ENCODE measurements around the gene ZNF622.

The ZNF622 gene

GRCh38 chr5:16413166-16413860, 52.3 kb downstream of the ZNF622 start:
- Histone ChIP-seq H3K14ac (ENCODE audit: low read length) (no peak overlapping the region), H3K18ac (ENCODE audit: low read length) (no peak overlapping the region), H2BK15ac (ENCODE audit: low read length) (no peak overlapping the region), H2BK120ac (ENCODE audit: low read depth, low read length) (no peak overlapping the region), H3K4ac (ENCODE audit: low read length) (no peak overlapping the region), H3K27ac (replicated peaks; ENCODE audit: low read length) (no peak overlapping the region), H3K79me1 (ENCODE audit: low read depth, low read length) (no peaks in the 10 kb centered on the region), H2BK5ac (ENCODE audit: low read length) (no peak overlapping the region), H2AK5ac (ENCODE audit: low read depth, low read length) (no peak overlapping the region), H3K23ac (ENCODE audit: low read depth, low read length, poor library complexity) (no peak overlapping the region), H3K27me3 (ENCODE audit: control insufficient read depth in 3 of 3, insufficient read depth in 3 of 3, low read depth in 1 of 3, low read length in 3 of 3) (peaks cover 0 to 3% (median 0%) of the 10 kb centered on the region in 3 experiments), H2BK12ac (ENCODE audit: low read length) (no peak overlapping the region), H3K4me1 (ENCODE audit: control insufficient read depth in 2 of 2, insufficient read depth in 1 of 2, low read depth in 1 of 2, low read length in 2 of 2) (no peaks in the 10 kb centered on the region), H3K4me3 (ENCODE audit: low read length in 2 of 2) (no peak overlapping the region), H3K36me3 (replicated peaks in 1 of 2; ENCODE audit: control insufficient read depth in 2 of 2, insufficient read depth in 2 of 2, low read length in 2 of 2) (no peaks in the 10 kb centered on the region), H2AFZ (ENCODE audit: low read length) (no peak overlapping the region), H4K91ac (ENCODE audit: low read depth, low read length, poor library complexity) (no peak overlapping the region), H4K8ac (ENCODE audit: low read depth, low read length) (no peak overlapping the region), H3K9me3 (replicated peaks in 1 of 2; ENCODE audit: control insufficient read depth in 2 of 2, insufficient read depth in 1 of 2, low read depth in 1 of 2, low read length in 2 of 2) (no peaks in the 10 kb centered on the region), H3K4me2 (ENCODE audit: insufficient read depth, low read length, poor library complexity, severe bottlenecking) (no peak overlapping the region), H3K9ac (ENCODE audit: low read depth, low read length, poor library complexity) (no peak overlapping the region)
- WGBS, 2 donors (ENCODE audit: extremely low coverage in 2 of 2, insufficient read length in 2 of 2, insufficient replicate concordance in 1 of 2): no CpG with 5 or more reads among the region's 1 CpG
- DNase-seq (ENCODE audit: low spot score): no peak

- H2BK15ac ChIP-seq (ENCODE audit: low read length): no peak overlapping the region
- H3K36me3 ChIP-seq (replicated peaks in 1 of 2; ENCODE audit: control insufficient read depth in 2 of 2, insufficient read depth in 2 of 2, low read length in 2 of 2): no peaks in the 10 kb centered on the region
- no peak overlapping the region for H2BK120ac ChIP-seq (ENCODE audit: low read depth, low read length)
- H3K27me3 ChIP-seq (ENCODE audit: control insufficient read depth in 3 of 3, insufficient read depth in 3 of 3, low read depth in 1 of 3, low read length in 3 of 3): peaks cover 0 to 3% (median 0%) of the 10 kb centered on the region in 3 experiments
- H2BK5ac ChIP-seq (ENCODE audit: low read length): no peak overlapping the region
- no peak overlapping the region for H2BK12ac ChIP-seq (ENCODE audit: low read length)
- no peak overlapping the region for H3K4me2 ChIP-seq (ENCODE audit: insufficient read depth, low read length, poor library complexity, severe bottlenecking)
- no peak overlapping the region for H3K14ac ChIP-seq (ENCODE audit: low read length)
- no peak overlapping the region for H2AK5ac ChIP-seq (ENCODE audit: low read depth, low read length)
- H4K8ac ChIP-seq (ENCODE audit: low read depth, low read length): no peak overlapping the region
- H3K23ac ChIP-seq (ENCODE audit: low read depth, low read length, poor library complexity): no peak overlapping the region
- H3K4me3 ChIP-seq (ENCODE audit: low read length in 2 of 2): no peak overlapping the region
- no peaks in the 10 kb centered on the region for H3K9me3 ChIP-seq (replicated peaks in 1 of 2; ENCODE audit: control insufficient read depth in 2 of 2, insufficient read depth in 1 of 2, low read depth in 1 of 2, low read length in 2 of 2)
- no peak overlapping the region for H4K91ac ChIP-seq (ENCODE audit: low read depth, low read length, poor library complexity)
- H2AFZ ChIP-seq (ENCODE audit: low read length): no peak overlapping the region
- H3K79me1 ChIP-seq (ENCODE audit: low read depth, low read length): no peaks in the 10 kb centered on the region
- no peak for DNase-seq (ENCODE audit: low spot score)
- no peak overlapping the region for H3K18ac ChIP-seq (ENCODE audit: low read length)
- H3K4me1 ChIP-seq (ENCODE audit: control insufficient read depth in 2 of 2, insufficient read depth in 1 of 2, low read depth in 1 of 2, low read length in 2 of 2): no peaks in the 10 kb centered on the region
- H3K27ac ChIP-seq (replicated peaks; ENCODE audit: low read length): no peak overlapping the region
- H3K4ac ChIP-seq (ENCODE audit: low read length): no peak overlapping the region
- no peak overlapping the region for H3K9ac ChIP-seq (ENCODE audit: low read depth, low read length, poor library complexity)
Observed at GRCh38 chr5:16412556-16412955, 53.0 kb downstream of the ZNF622 start.

- H2BK120ac ChIP-seq (ENCODE audit: low read depth, low read length): no peak overlapping the region
- H3K4me3 ChIP-seq (ENCODE audit: low read length in 2 of 2): no peak overlapping the region
- H3K36me3 ChIP-seq (replicated peaks in 1 of 2; ENCODE audit: control insufficient read depth in 2 of 2, insufficient read depth in 2 of 2, low read length in 2 of 2): no peaks in the 10 kb centered on the region
- H3K14ac ChIP-seq (ENCODE audit: low read length): no peak overlapping the region
- H3K27ac ChIP-seq (replicated peaks; ENCODE audit: low read length): no peak overlapping the region
- no peak overlapping the region for H4K91ac ChIP-seq (ENCODE audit: low read depth, low read length, poor library complexity)
- no peak for DNase-seq (ENCODE audit: low spot score)
- no CpG with 5 or more reads among the region's 3 CpGs for WGBS, 2 donors (ENCODE audit: extremely low coverage in 2 of 2, insufficient read length in 2 of 2, insufficient replicate concordance in 1 of 2)
- H3K4me1 ChIP-seq (ENCODE audit: control insufficient read depth in 2 of 2, insufficient read depth in 1 of 2, low read depth in 1 of 2, low read length in 2 of 2): no peaks in the 10 kb centered on the region
- peaks cover 0 to 3% (median 0%) of the 10 kb centered on the region in 3 experiments for H3K27me3 ChIP-seq (ENCODE audit: control insufficient read depth in 3 of 3, insufficient read depth in 3 of 3, low read depth in 1 of 3, low read length in 3 of 3)
- H2AFZ ChIP-seq (ENCODE audit: low read length): no peak overlapping the region
- no peak overlapping the region for H4K8ac ChIP-seq (ENCODE audit: low read depth, low read length)
- no peaks in the 10 kb centered on the region for H3K79me1 ChIP-seq (ENCODE audit: low read depth, low read length)
- H2BK5ac ChIP-seq (ENCODE audit: low read length): no peak overlapping the region
- no peak overlapping the region for H3K23ac ChIP-seq (ENCODE audit: low read depth, low read length, poor library complexity)
- H3K9ac ChIP-seq (ENCODE audit: low read depth, low read length, poor library complexity): no peak overlapping the region
- no peaks in the 10 kb centered on the region for H3K9me3 ChIP-seq (replicated peaks in 1 of 2; ENCODE audit: control insufficient read depth in 2 of 2, insufficient read depth in 1 of 2, low read depth in 1 of 2, low read length in 2 of 2)
- no peak overlapping the region for H2BK12ac ChIP-seq (ENCODE audit: low read length)
- no peak overlapping the region for H3K4me2 ChIP-seq (ENCODE audit: insufficient read depth, low read length, poor library complexity, severe bottlenecking)
- no peak overlapping the region for H3K4ac ChIP-seq (ENCODE audit: low read length)
- H3K18ac ChIP-seq (ENCODE audit: low read length): no peak overlapping the region
- no peak overlapping the region for H2BK15ac ChIP-seq (ENCODE audit: low read length)
- no peak overlapping the region for H2AK5ac ChIP-seq (ENCODE audit: low read depth, low read length)
Observed at GRCh38 chr5:16411741-16412455, 53.7 kb downstream of the ZNF622 start.

- H3K4me3 ChIP-seq (ENCODE audit: low read length in 2 of 2): no peak overlapping the region
- H2BK12ac ChIP-seq (ENCODE audit: low read length): no peak overlapping the region
- no peak overlapping the region for H3K4me2 ChIP-seq (ENCODE audit: insufficient read depth, low read length, poor library complexity, severe bottlenecking)
- H3K18ac ChIP-seq (ENCODE audit: low read length): no peak overlapping the region
- peaks cover 0 to 3% (median 0%) of the 10 kb centered on the region in 3 experiments for H3K27me3 ChIP-seq (ENCODE audit: control insufficient read depth in 3 of 3, insufficient read depth in 3 of 3, low read depth in 1 of 3, low read length in 3 of 3)
- H2AFZ ChIP-seq (ENCODE audit: low read length): no peak overlapping the region
- no peak overlapping the region for H2AK5ac ChIP-seq (ENCODE audit: low read depth, low read length)
- H4K91ac ChIP-seq (ENCODE audit: low read depth, low read length, poor library complexity): no peak overlapping the region
- no peak overlapping the region for H3K14ac ChIP-seq (ENCODE audit: low read length)
- no peak overlapping the region for H2BK120ac ChIP-seq (ENCODE audit: low read depth, low read length)
- no peaks in the 10 kb centered on the region for H3K9me3 ChIP-seq (replicated peaks in 1 of 2; ENCODE audit: control insufficient read depth in 2 of 2, insufficient read depth in 1 of 2, low read depth in 1 of 2, low read length in 2 of 2)
- no CpG with 5 or more reads among the region's 9 CpGs for WGBS, 2 donors (ENCODE audit: extremely low coverage in 2 of 2, insufficient read length in 2 of 2, insufficient replicate concordance in 1 of 2)
- H2BK5ac ChIP-seq (ENCODE audit: low read length): no peak overlapping the region
- H3K36me3 ChIP-seq (replicated peaks in 1 of 2; ENCODE audit: control insufficient read depth in 2 of 2, insufficient read depth in 2 of 2, low read length in 2 of 2): no peaks in the 10 kb centered on the region
- no peak for DNase-seq (ENCODE audit: low spot score)
- no peak overlapping the region for H2BK15ac ChIP-seq (ENCODE audit: low read length)
- H3K4me1 ChIP-seq (ENCODE audit: control insufficient read depth in 2 of 2, insufficient read depth in 1 of 2, low read depth in 1 of 2, low read length in 2 of 2): no peaks in the 10 kb centered on the region
- H3K23ac ChIP-seq (ENCODE audit: low read depth, low read length, poor library complexity): no peak overlapping the region
- H3K79me1 ChIP-seq (ENCODE audit: low read depth, low read length): no peaks in the 10 kb centered on the region
- no peak overlapping the region for H3K27ac ChIP-seq (replicated peaks; ENCODE audit: low read length)
- no peak overlapping the region for H3K9ac ChIP-seq (ENCODE audit: low read depth, low read length, poor library complexity)
- no peak overlapping the region for H4K8ac ChIP-seq (ENCODE audit: low read depth, low read length)
- H3K4ac ChIP-seq (ENCODE audit: low read length): no peak overlapping the region
Observed at GRCh38 chr5:16411235-16411634, 54.4 kb downstream of the ZNF622 start.

All from neuronal stem cell (in vitro differentiated cells).